Retina (tissue), 1 donor: ENCODE results near the gene ADNP2.

ENCODE experiments used
- DNase-seq: peaks from one replicate; pipeline ENCODE4 v3.0.0-alpha.2; 2016

ADNP2 gene

GRCh38 chr18:80105369-80106167, 3.5 kb upstream of the ADNP2 start:
- DNase-seq, result no peak

- DNase-seq, result no peak
These were observed 2.5 kb upstream of the ADNP2 start for GRCh38 chr18:80106482-80107051.

- DNase-seq, result no peak
These were observed 1.6 kb upstream of the ADNP2 start for GRCh38 chr18:80107426-80107825.

GRCh38 chr18:80108121-80108536, 933 bp upstream of the ADNP2 start:
- peak; percentile 28 for DNase-seq

- peak; percentile 71 for DNase-seq
These were observed 615 bp downstream of the ADNP2 start for GRCh38 chr18:80109676-80110078.

- DNase-seq, result no peak
These were observed 3.7 kb downstream of the ADNP2 start for GRCh38 chr18:80112624-80113248.

- DNase-seq, result no peak
These were observed 6.0 kb downstream of the ADNP2 start for GRCh38 chr18:80115035-80115434.

- DNase-seq, result peak; percentile 23
These were observed 10.0 kb downstream of the ADNP2 start for GRCh38 chr18:80119111-80119510.

- no peak for DNase-seq
These were observed 11.9 kb downstream of the ADNP2 start for GRCh38 chr18:80120932-80121331.

GRCh38 chr18:80124131-80124530, 15.1 kb downstream of the ADNP2 start:
- DNase-seq, result no peak

GRCh38 chr18:80126797-80127196, 17.7 kb downstream of the ADNP2 start:
- no peak for DNase-seq

GRCh38 chr18:80127635-80128034, 18.6 kb downstream of the ADNP2 start:
- no peak for DNase-seq

GRCh38 chr18:80129672-80130367, 20.8 kb downstream of the ADNP2 start:
- DNase-seq, result no peak

GRCh38 chr18:80130555-80130954, 21.5 kb downstream of the ADNP2 start:
- DNase-seq, result no peak

GRCh38 chr18:80132180-80132812, 23.2 kb downstream of the ADNP2 start:
- DNase-seq, result no peak

- DNase-seq, result no peak
These were observed 24.1 kb downstream of the ADNP2 start for GRCh38 chr18:80133124-80133523.

- no peak for DNase-seq
These were observed 26.1 kb downstream of the ADNP2 start for GRCh38 chr18:80135136-80135535.

- no peak for DNase-seq
These were observed 27.6 kb downstream of the ADNP2 start for GRCh38 chr18:80136679-80137078.

- DNase-seq, result no peak
These were observed 28.1 kb downstream of the ADNP2 start for GRCh38 chr18:80137137-80137536.

- no peak for DNase-seq
These were observed 28.9 kb downstream of the ADNP2 start for GRCh38 chr18:80137976-80138375.

GRCh38 chr18:80140455-80140985, 31.5 kb downstream of the ADNP2 start:
- DNase-seq, result no peak

GRCh38 chr18:80143881-80144280, 34.8 kb downstream of the ADNP2 start:
- no peak for DNase-seq
